ENCODE data around the gene AQP12A. TPM values are rescaled to one million over a fixed set of nuclear protein-coding genes. Genes with fewer than 3 reads are reported as not detected.
A peak's percentile ranks its signal among the peaks of the same experiment; 100 is the strongest.
"Not testable (repeated sequence)": the region's sequence is repeated elsewhere in the genome, so short reads cannot be mapped to it uniquely, and the experiment has no call there.

Gene AQP12A, protein sequence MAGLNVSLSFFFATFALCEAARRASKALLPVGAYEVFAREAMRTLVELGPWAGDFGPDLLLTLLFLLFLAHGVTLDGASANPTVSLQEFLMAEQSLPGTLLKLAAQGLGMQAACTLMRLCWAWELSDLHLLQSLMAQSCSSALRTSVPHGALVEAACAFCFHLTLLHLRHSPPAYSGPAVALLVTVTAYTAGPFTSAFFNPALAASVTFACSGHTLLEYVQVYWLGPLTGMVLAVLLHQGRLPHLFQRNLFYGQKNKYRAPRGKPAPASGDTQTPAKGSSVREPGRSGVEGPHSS
- not detected for total RNA-seq

- CTCF ChIA-PET; H3K4me1 Mint-ChIP-seq; POLR2A ChIA-PET; H3K36me3 Mint-ChIP-seq (ENCODE audit: low read depth); H3K4me3 Mint-ChIP-seq; H3K27me3 Mint-ChIP-seq; H3K9me3 Mint-ChIP-seq; H3K27ac Mint-ChIP-seq: not testable (repeated sequence)
- peak; percentile 4 for DNase-seq
Observed at GRCh38 chr2:240691631-240692420, at the start of gene AQP12A. Gene AQP12A (plus strand): TSS chr2:240691866. CDS start chr2:240691914, 48 bp downstream.

GRCh38 chr2:240642061-240642805 is 49.4 kb upstream of the AQP12A start:
- Mint-ChIP-seq H3K4me3 (no peak overlapping the region), H3K27me3 (peaks cover 3% of the 10 kb centered on the region), H3K4me1 (peaks cover 9% of the 10 kb centered on the region), H3K36me3 (ENCODE audit: low read depth) (no peaks in the 10 kb centered on the region), H3K9me3 (peaks cover 1% of the 10 kb centered on the region), H3K27ac (no peak overlapping the region)
- no peak for DNase-seq
- POLR2A ChIA-PET = no interaction called here
- CTCF ChIA-PET = no interaction called here

DNA sequence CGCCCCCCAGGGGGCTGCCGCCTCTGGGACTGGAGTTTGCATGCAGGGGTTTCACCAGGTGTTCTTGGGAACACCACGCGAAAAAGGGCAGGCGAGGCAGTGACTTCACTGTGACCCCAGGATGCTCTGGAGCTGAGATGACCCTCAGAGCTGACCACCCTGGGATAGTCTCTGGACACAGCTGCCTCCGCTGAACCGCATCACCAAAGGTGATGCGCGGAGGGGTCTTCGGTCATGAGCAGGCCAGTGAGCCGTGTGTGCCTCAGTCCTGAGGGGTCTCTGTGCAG is 48.9 kb upstream of the AQP12A start:
- H3K4me1 Mint-ChIP-seq = peaks cover 10% of the 10 kb centered on the region
- CTCF ChIA-PET = interaction anchor here (0.6 to 1.5 kb wide), 2 partner anchors 10 to 663 kb away, joined by 3 to 4 read pairs; no protein-coding TSS in a partner anchor
- no peak for DNase-seq
- POLR2A ChIA-PET = no interaction called here
- H3K9me3 Mint-ChIP-seq = peaks cover 1% of the 10 kb centered on the region
- H3K36me3 Mint-ChIP-seq (ENCODE audit: low read depth) = no peaks in the 10 kb centered on the region
- no peak overlapping the region for H3K27ac Mint-ChIP-seq
- H3K4me3 Mint-ChIP-seq = no peak overlapping the region
- peaks cover 6% of the 10 kb centered on the region for H3K27me3 Mint-ChIP-seq

DNA sequence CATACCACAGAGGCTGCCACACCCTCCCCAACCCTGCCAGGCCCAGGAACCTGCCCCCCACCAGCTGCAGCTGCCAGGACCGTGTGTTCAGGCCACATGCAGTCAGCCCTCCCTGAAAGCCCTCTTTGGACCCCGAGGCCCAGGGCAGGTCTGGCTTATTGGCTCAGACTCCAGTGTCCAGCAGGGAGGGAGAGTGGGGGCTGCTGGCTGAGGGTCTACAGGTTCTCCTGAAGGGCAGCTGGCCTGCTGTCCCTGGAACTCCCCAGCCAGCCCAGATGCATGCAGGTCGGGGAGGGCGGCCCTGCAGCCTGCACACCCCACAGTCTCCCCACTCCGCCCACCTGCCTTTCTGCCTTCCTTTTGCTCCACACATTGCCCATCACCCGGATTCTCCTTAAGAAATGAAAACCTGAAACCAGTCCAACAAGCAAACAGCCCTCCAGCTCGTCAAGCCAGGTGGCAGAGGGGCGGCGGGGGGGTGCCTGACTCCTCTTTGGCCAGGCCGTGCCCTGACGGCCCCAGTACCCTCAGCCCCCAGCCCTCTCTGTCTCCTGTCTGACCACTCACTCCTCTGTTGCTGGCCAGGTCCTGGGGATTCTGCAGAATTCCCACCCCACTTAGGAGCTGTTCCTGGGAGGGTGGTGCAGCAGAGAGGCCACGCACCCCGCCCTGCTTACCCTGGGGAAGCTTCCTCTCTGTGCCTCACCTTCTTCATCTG is 48.4 kb upstream of the AQP12A start:
- H3K27me3 Mint-ChIP-seq = peaks cover 7% of the 10 kb centered on the region
- no peaks in the 10 kb centered on the region for H3K36me3 Mint-ChIP-seq (ENCODE audit: low read depth)
- no peak overlapping the region for H3K4me3 Mint-ChIP-seq
- POLR2A ChIA-PET = no interaction called here
- DNase-seq = no peak
- no peak overlapping the region for H3K27ac Mint-ChIP-seq
- peaks cover 10% of the 10 kb centered on the region for H3K4me1 Mint-ChIP-seq
- CTCF ChIA-PET = interaction anchor here (0.6 to 1.5 kb wide), 3 partner anchors 10 to 663 kb away, joined by 3 to 4 read pairs (median 3); no protein-coding TSS in a partner anchor
- peaks cover 1% of the 10 kb centered on the region for H3K9me3 Mint-ChIP-seq

GRCh38 chr2:240643811-240644150 is 47.9 kb upstream of the AQP12A start:
- H3K4me3 Mint-ChIP-seq = no peak overlapping the region
- ChIA-PET POLR2A (interaction anchor here (0.7 kb wide), 1 partner anchor 77 kb away, joined by 3 read pairs; no protein-coding TSS in a partner anchor), CTCF (interaction anchor here (1.4 to 1.5 kb wide), 2 partner anchors 9 to 79 kb away, joined by 3 to 4 read pairs; no protein-coding TSS in a partner anchor)

DNA sequence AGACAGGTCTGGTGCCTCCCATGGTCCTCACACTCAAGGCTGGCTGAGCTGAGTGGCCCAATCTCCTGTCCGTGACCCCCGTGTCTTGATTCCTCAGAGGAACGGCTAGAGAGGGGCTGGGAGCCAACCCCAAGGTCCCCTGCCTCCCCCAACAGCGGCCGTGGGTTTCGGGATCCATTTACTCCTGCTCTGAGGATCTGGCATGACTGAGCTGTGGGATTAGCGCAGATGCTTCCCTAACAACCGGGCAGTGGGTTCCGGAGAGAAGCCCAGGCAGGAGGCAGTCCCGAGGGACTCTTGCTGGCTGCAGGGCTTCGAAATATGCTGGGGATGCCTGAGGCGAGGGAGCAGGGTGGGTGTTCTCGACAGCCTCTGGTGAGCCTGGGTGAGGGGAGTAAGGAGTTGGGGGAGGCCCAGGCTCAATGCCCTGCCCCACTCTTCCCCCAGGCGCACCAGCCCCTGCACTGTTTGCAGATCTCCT is 47.5 kb upstream of the AQP12A start:
- ChIA-PET CTCF (interaction anchor here (1.4 to 1.5 kb wide), 2 partner anchors 9 to 79 kb away, joined by 3 to 4 read pairs; no protein-coding TSS in a partner anchor), POLR2A (interaction anchor here (0.7 kb wide), 1 partner anchor 78 kb away, joined by 3 read pairs; no protein-coding TSS in a partner anchor)
- Mint-ChIP-seq H3K27me3 (peaks cover 13% of the 10 kb centered on the region), H3K4me3 (no peak overlapping the region), H3K27ac (no peak overlapping the region), H3K36me3 (ENCODE audit: low read depth) (no peaks in the 10 kb centered on the region), H3K9me3 (no peaks in the 10 kb centered on the region), H3K4me1 (peaks cover 10% of the 10 kb centered on the region)
- no peak for DNase-seq

More at GRCh38 chr2:240643811-240644150, 47.9 kb upstream of the AQP12A start:
- no peak for DNase-seq
- Mint-ChIP-seq H3K9me3 (peaks cover under 1% of the 10 kb centered on the region), H3K27ac (no peak overlapping the region), H3K27me3 (peaks cover 11% of the 10 kb centered on the region), H3K36me3 (ENCODE audit: low read depth) (no peaks in the 10 kb centered on the region), H3K4me1 (peaks cover 10% of the 10 kb centered on the region)

DNA sequence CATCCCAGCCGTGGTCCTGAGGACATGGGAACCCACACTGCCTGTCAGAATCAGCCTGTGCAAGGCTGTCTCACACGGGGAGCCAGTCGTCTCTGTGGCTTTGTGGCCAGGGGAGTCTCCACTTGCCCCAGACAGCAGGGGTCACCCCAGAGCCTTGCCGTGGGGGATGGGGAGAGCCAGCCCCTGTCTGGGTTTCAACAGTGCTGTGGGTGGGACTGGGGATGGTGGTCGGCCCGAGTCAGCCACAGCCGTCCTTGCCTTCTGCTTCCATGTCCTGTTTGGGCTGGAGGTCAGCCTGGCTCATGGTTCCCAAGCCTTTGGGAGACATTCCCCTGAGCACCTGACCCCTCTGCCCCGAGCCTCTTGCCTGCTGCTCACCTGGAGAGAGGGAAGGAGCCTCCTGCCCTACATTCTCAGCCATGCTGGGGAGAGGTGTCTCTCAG is 46.8 kb upstream of the AQP12A start:
- H3K36me3 Mint-ChIP-seq (ENCODE audit: low read depth) = no peaks in the 10 kb centered on the region
- ChIA-PET CTCF (no interaction called here), POLR2A (no interaction called here)
- H3K9me3 Mint-ChIP-seq = no peaks in the 10 kb centered on the region
- peaks cover 13% of the 10 kb centered on the region for H3K27me3 Mint-ChIP-seq
- H3K4me1 Mint-ChIP-seq = peaks cover 10% of the 10 kb centered on the region
- H3K27ac Mint-ChIP-seq = peak overlapping the region; percentile 46
- DNase-seq = no peak
- no peak overlapping the region for H3K4me3 Mint-ChIP-seq

DNA sequence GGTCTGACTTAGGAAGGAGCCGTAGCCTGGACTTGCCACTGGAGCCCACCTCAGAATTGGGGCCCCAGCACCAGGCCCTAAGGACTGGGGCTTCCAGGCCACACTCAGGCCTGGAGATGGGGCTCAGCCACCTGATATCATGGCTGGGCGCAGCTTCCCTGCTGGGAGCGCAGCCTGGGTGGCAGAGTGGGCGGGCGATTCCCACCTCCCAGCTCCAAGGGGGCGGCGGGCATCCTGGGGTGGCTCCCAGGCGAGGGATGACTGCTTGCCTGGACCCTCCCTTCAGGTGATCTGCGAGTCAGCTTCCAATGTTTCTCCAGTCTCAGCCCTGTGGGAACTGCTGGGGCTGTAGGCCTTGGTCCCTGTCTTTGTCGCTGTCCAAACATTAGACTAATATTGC is 46.3 kb upstream of the AQP12A start:
- no peaks in the 10 kb centered on the region for H3K9me3 Mint-ChIP-seq
- DNase-seq = no peak
- ChIA-PET POLR2A (no interaction called here), CTCF (no interaction called here)
- H3K27me3 Mint-ChIP-seq = peaks cover 13% of the 10 kb centered on the region
- H3K36me3 Mint-ChIP-seq (ENCODE audit: low read depth) = no peaks in the 10 kb centered on the region
- no peak overlapping the region for H3K27ac Mint-ChIP-seq
- H3K4me3 Mint-ChIP-seq = no peak overlapping the region
- peaks cover 10% of the 10 kb centered on the region for H3K4me1 Mint-ChIP-seq

DNA sequence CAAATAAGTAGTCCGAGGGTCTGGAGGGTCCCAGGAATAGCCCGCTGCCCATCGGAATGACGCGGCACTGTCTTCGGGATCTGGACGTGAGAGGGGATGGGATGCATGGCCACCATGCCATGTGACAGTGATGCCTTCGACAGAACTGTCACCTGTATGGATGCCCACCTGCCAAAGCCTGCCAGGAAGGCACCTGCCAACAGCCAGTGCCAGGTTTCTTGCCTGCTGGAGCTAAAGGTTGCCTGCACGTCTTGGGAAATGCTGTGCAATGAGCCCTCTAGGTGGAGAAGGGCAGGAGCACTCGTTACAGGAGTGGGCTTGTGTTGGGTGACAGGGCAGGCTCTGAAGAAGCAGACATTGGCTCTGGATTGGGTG is 45.9 kb upstream of the AQP12A start:
- no peaks in the 10 kb centered on the region for H3K36me3 Mint-ChIP-seq (ENCODE audit: low read depth)
- peaks cover 13% of the 10 kb centered on the region for H3K27me3 Mint-ChIP-seq
- no peaks in the 10 kb centered on the region for H3K9me3 Mint-ChIP-seq
- CTCF ChIA-PET = no interaction called here
- H3K27ac Mint-ChIP-seq = peak overlapping the region; percentile 72
- no peak for DNase-seq
- peaks cover 10% of the 10 kb centered on the region for H3K4me1 Mint-ChIP-seq
- H3K4me3 Mint-ChIP-seq = no peak overlapping the region
- POLR2A ChIA-PET = no interaction called here

GRCh38 chr2:240646176-240646899 is 45.3 kb upstream of the AQP12A start:
- no peak for DNase-seq
- no peak overlapping the region for H3K4me3 Mint-ChIP-seq
- peaks cover 10% of the 10 kb centered on the region for H3K4me1 Mint-ChIP-seq
- H3K27me3 Mint-ChIP-seq = peaks cover 18% of the 10 kb centered on the region
- peaks cover under 1% of the 10 kb centered on the region for H3K9me3 Mint-ChIP-seq
- ChIA-PET POLR2A (no interaction called here), CTCF (interaction anchor here (0.9 kb wide), 2 partner anchors 9 to 21 kb away, joined by 3 to 4 read pairs; no protein-coding TSS in a partner anchor)
- peak overlapping the region; percentile 72 for H3K27ac Mint-ChIP-seq
- H3K36me3 Mint-ChIP-seq (ENCODE audit: low read depth) = no peaks in the 10 kb centered on the region

- Mint-ChIP-seq H3K4me3 (no peak overlapping the region), H3K27me3 (peaks cover 21% of the 10 kb centered on the region), H3K36me3 (ENCODE audit: low read depth) (no peaks in the 10 kb centered on the region), H3K9me3 (peaks cover 6% of the 10 kb centered on the region), H3K27ac (no peak overlapping the region), H3K4me1 (peaks cover 10% of the 10 kb centered on the region)
- no peak for DNase-seq
- CTCF ChIA-PET = interaction anchor here (0.7 to 0.9 kb wide), 3 partner anchors 9 to 21 kb away, joined by 3 to 4 read pairs (median 3); no protein-coding TSS in a partner anchor
- POLR2A ChIA-PET = no interaction called here
Observed at GRCh38 chr2:240646900-240647502, 44.7 kb upstream of the AQP12A start.

Data from activated CD4-positive, alpha-beta T cell treated with anti-CD3 and anti-CD28 coated beads, Interleukin-2, amount 10 ng/mL, durations not matched to agents 7 days and 5 days (primary cell).